BJ (cell line): Measurements from ENCODE around the gene TXNRD1. TPM values are rescaled to one million over a fixed set of nuclear protein-coding genes. Genes with fewer than 3 reads are reported as not detected.

Source experiments
- CTCF ChIA-PET: fragments of 350-600 bp; formaldehyde crosslinking; extraction: SDS; loops from one replicate; lab custom pipeline; 2021; ENCODE audit warnings: antibody characterized with exemption, inconsistent platforms; lab: Yijun Ruan, JAX
- POLR2A ChIA-PET: fragments of 300-600 bp; sonication (Branson Sonifier 250); formaldehyde crosslinking; extraction: SDS; loops from one replicate; lab custom pipeline; 2021; ENCODE audit warnings: antibody characterized with exemption; lab: Charles Lee
- DNase-seq: peaks from one replicate; pipeline ENCODE4 v3.0.0-alpha.2; 2011; ENCODE audit warnings: low read depth
- H3K27me3 ChIP-seq: 2 replicates; pipeline ENCODE4 v1.6.0; 2011; ENCODE audit warnings: low read length; ENCODE audit not compliant: control insufficient read depth, insufficient read depth
- H3K36me3 ChIP-seq: 2 replicates; pipeline ENCODE4 v1.5.1; 2011; ENCODE audit warnings: low read length; ENCODE audit not compliant: control insufficient read depth, insufficient read depth
- H3K4me3 ChIP-seq: 2 replicates; pipeline ENCODE4 v1.5.1; 2011; ENCODE audit warnings: low read depth, mild to moderate bottlenecking, control low read depth, low read length
- CTCF ChIP-seq: IDR thresholded peaks from 2 replicates; pipeline ENCODE4 v1.5.1; 2011; ENCODE audit warnings: low read depth, mild to moderate bottlenecking, control low read depth, inconsistent platforms, low read length, moderate library complexity; ENCODE audit not compliant: insufficient read depth
- polyA plus RNA-seq: library from polyadenylated mRNA; depleted of rRNA; stranded (reverse); fragments of >200 nt; gene quantifications from 2 replicates; pipeline ENCODE4 v1.2.3, GENCODE V29; 2011

Gene TXNRD1
- polyA plus RNA-seq, 1 experiment: 1,028 TPM

- Histone ChIP-seq H3K27me3 (no peaks in the 10 kb centered on the region), H3K4me3 (no peak overlapping the region), H3K36me3 (peaks cover 28% of the 10 kb centered on the region)
- ChIA-PET CTCF (interaction anchor here (1.5 kb wide), 1 partner anchor 18 kb away, joined by 5 read pairs; no protein-coding TSS in a partner anchor), POLR2A (no interaction called here)
- TF ChIP-seq CTCF: no peak
- no peak for DNase-seq
Observed at GRCh38 chr12:104345234-104346066, 129.9 kb downstream of the TXNRD1 start.

- H3K4me3 ChIP-seq: no peak overlapping the region
- CTCF ChIA-PET: no interaction called here
- no peak for DNase-seq
- H3K36me3 ChIP-seq: peaks cover 31% of the 10 kb centered on the region
- no peak for TF ChIP-seq CTCF
- POLR2A ChIA-PET: no interaction called here
- no peaks in the 10 kb centered on the region for H3K27me3 ChIP-seq
Observed at GRCh38 chr12:104347374-104348075, 131.9 kb downstream of the TXNRD1 start.

- TF ChIP-seq CTCF: no peak
- POLR2A ChIA-PET: no interaction called here
- no peak for DNase-seq
- Histone ChIP-seq H3K4me3 (no peak overlapping the region), H3K36me3 (peaks cover 23% of the 10 kb centered on the region), H3K27me3 (no peaks in the 10 kb centered on the region)
- CTCF ChIA-PET: no interaction called here
Observed at GRCh38 chr12:104348283-104348993, 132.9 kb downstream of the TXNRD1 start.

- POLR2A ChIA-PET: interaction anchor here (0.6 kb wide), 1 partner anchor 51 kb away, joined by 3 read pairs; no protein-coding TSS in a partner anchor
Observed at GRCh38 chr12:104348994-104349494, 133.5 kb downstream of the TXNRD1 start.

More at GRCh38 chr12:104348994-104349494, 133.5 kb downstream of the TXNRD1 start:
- H3K4me3 ChIP-seq: no peak overlapping the region
- DNase-seq: no peak
- no peak for TF ChIP-seq CTCF
- no peaks in the 10 kb centered on the region for H3K27me3 ChIP-seq
- H3K36me3 ChIP-seq: peaks cover 26% of the 10 kb centered on the region
- CTCF ChIA-PET: interaction anchor here (1.9 kb wide), 1 partner anchor 10 kb away, joined by 5 read pairs; no protein-coding TSS in a partner anchor
